ENCODE measurements around the gene UBA5. TPM values are rescaled to one million over a fixed set of nuclear protein-coding genes. Genes with fewer than 3 reads are reported as not detected.

UBA5 gene
- total RNA-seq, 1 experiment from 2014 or later = 59.9 TPM

GRCh38 chr3:132669256-132669777, 9.2 kb downstream of the UBA5 start:
- Histone ChIP-seq H3K4me1 (ENCODE audit: low read length) (peaks cover 14% of the 10 kb centered on the region), H3K4me3 (ENCODE audit: low read length) (no peak overlapping the region), H3K36me3 (ENCODE audit: insufficient read depth, low read length) (peaks cover 47% of the 10 kb centered on the region; the same call in 1 of the 2 replicates), H3K27me3 (ENCODE audit: low read length) (no peaks in the 10 kb centered on the region), H3K9me3 (ENCODE audit: low read length) (no peaks in the 10 kb centered on the region), H4K20me1 (ENCODE audit: insufficient read depth, low read depth, low read length) (no peaks in the 10 kb centered on the region), H3K27ac (ENCODE audit: low read length) (no peak overlapping the region), H3K4me2 (ENCODE audit: low read depth, low read length, poor library complexity, severe bottlenecking) (no peak overlapping the region), H3K9me2 (replicated peaks; ENCODE audit: insufficient read depth, low read length) (no peaks in the 10 kb centered on the region), H3K79me2 (ENCODE audit: low read length) (peaks cover 63% of the 10 kb centered on the region), H2AFZ (ENCODE audit: low read length) (no peak overlapping the region), H3K9ac (ENCODE audit: low read length) (no peak overlapping the region)
- no peak for DNase-seq

- peaks cover 12% of the 10 kb centered on the region for H3K79me2 ChIP-seq (ENCODE audit: low read length)
- H3K36me3 ChIP-seq (ENCODE audit: insufficient read depth, low read length) = peaks cover 54% of the 10 kb centered on the region; the same call in 1 of the 2 replicates
- H2AFZ ChIP-seq (ENCODE audit: low read length) = no peak overlapping the region
- H4K20me1 ChIP-seq (ENCODE audit: insufficient read depth, low read depth, low read length) = no peaks in the 10 kb centered on the region
- H3K9ac ChIP-seq (ENCODE audit: low read length) = no peak overlapping the region
- no peak overlapping the region for H3K4me2 ChIP-seq (ENCODE audit: low read depth, low read length, poor library complexity, severe bottlenecking)
- no peaks in the 10 kb centered on the region for H3K9me2 ChIP-seq (replicated peaks; ENCODE audit: insufficient read depth, low read length)
- no peak overlapping the region for H3K27ac ChIP-seq (ENCODE audit: low read length)
- no peak overlapping the region for H3K4me3 ChIP-seq (ENCODE audit: low read length)
- no peaks in the 10 kb centered on the region for H3K4me1 ChIP-seq (ENCODE audit: low read length)
- H3K27me3 ChIP-seq (ENCODE audit: low read length) = no peaks in the 10 kb centered on the region
- H3K9me3 ChIP-seq (ENCODE audit: low read length) = no peaks in the 10 kb centered on the region
- DNase-seq = no peak
These were observed 15.3 kb downstream of the UBA5 start for GRCh38 chr3:132675408-132675807.

GRCh38 chr3:132679911-132680310, 19.8 kb downstream of the UBA5 start:
- no peaks in the 10 kb centered on the region for H4K20me1 ChIP-seq (ENCODE audit: insufficient read depth, low read depth, low read length)
- no peaks in the 10 kb centered on the region for H3K4me1 ChIP-seq (ENCODE audit: low read length)
- no peak overlapping the region for H2AFZ ChIP-seq (ENCODE audit: low read length)
- no peak overlapping the region for H3K27ac ChIP-seq (ENCODE audit: low read length)
- H3K9me2 ChIP-seq (replicated peaks; ENCODE audit: insufficient read depth, low read length) = no peaks in the 10 kb centered on the region
- H3K36me3 ChIP-seq (ENCODE audit: insufficient read depth, low read length) = peaks cover 44% of the 10 kb centered on the region
- H3K4me2 ChIP-seq (ENCODE audit: low read depth, low read length, poor library complexity, severe bottlenecking) = no peak overlapping the region
- DNase-seq = no peak
- no peak overlapping the region for H3K9ac ChIP-seq (ENCODE audit: low read length)
- H3K79me2 ChIP-seq (ENCODE audit: low read length) = 0 out of 2 replicates have a peak, but pooled peaks cover 3% of the 10 kb centered on the region
- H3K27me3 ChIP-seq (ENCODE audit: low read length) = no peaks in the 10 kb centered on the region
- no peak overlapping the region for H3K4me3 ChIP-seq (ENCODE audit: low read length)
- H3K9me3 ChIP-seq (ENCODE audit: low read length) = no peaks in the 10 kb centered on the region

- Histone ChIP-seq H4K20me1 (ENCODE audit: insufficient read depth, low read depth, low read length) (no peaks in the 10 kb centered on the region), H3K9me3 (ENCODE audit: low read length) (no peaks in the 10 kb centered on the region), H3K9me2 (replicated peaks; ENCODE audit: insufficient read depth, low read length) (no peaks in the 10 kb centered on the region), H2AFZ (ENCODE audit: low read length) (no peak overlapping the region), H3K4me2 (ENCODE audit: low read depth, low read length, poor library complexity, severe bottlenecking) (no peak overlapping the region), H3K27me3 (ENCODE audit: low read length) (no peaks in the 10 kb centered on the region), H3K27ac (ENCODE audit: low read length) (no peak overlapping the region), H3K4me1 (ENCODE audit: low read length) (no peaks in the 10 kb centered on the region), H3K4me3 (ENCODE audit: low read length) (no peak overlapping the region), H3K79me2 (ENCODE audit: low read length) (0 out of 2 replicates have a peak, but pooled peaks cover 3% of the 10 kb centered on the region), H3K9ac (ENCODE audit: low read length) (no peak overlapping the region), H3K36me3 (ENCODE audit: insufficient read depth, low read length) (peaks cover 37% of the 10 kb centered on the region)
- no peak for DNase-seq
These were observed 21.3 kb downstream of the UBA5 start for GRCh38 chr3:132681421-132681820.

GRCh38 chr3:132682201-132682600, 22.1 kb downstream of the UBA5 start:
- Histone ChIP-seq H3K27ac (ENCODE audit: low read length) (no peak overlapping the region), H4K20me1 (ENCODE audit: insufficient read depth, low read depth, low read length) (no peaks in the 10 kb centered on the region), H3K4me1 (ENCODE audit: low read length) (no peaks in the 10 kb centered on the region), H2AFZ (ENCODE audit: low read length) (no peak overlapping the region), H3K4me2 (ENCODE audit: low read depth, low read length, poor library complexity, severe bottlenecking) (no peak overlapping the region), H3K79me2 (ENCODE audit: low read length) (0 out of 2 replicates have a peak, but pooled peaks cover 3% of the 10 kb centered on the region), H3K9me3 (ENCODE audit: low read length) (no peaks in the 10 kb centered on the region), H3K4me3 (ENCODE audit: low read length) (no peak overlapping the region), H3K36me3 (ENCODE audit: insufficient read depth, low read length) (peaks cover 34% of the 10 kb centered on the region), H3K27me3 (ENCODE audit: low read length) (no peaks in the 10 kb centered on the region), H3K9ac (ENCODE audit: low read length) (no peak overlapping the region), H3K9me2 (replicated peaks; ENCODE audit: insufficient read depth, low read length) (no peaks in the 10 kb centered on the region)
- no peak for DNase-seq

GRCh38 chr3:132690040-132690439, 29.9 kb downstream of the UBA5 start:
- no peaks in the 10 kb centered on the region for H3K79me2 ChIP-seq (ENCODE audit: low read length)
- H3K27ac ChIP-seq (ENCODE audit: low read length) = no peak overlapping the region
- peaks cover 47% of the 10 kb centered on the region for H3K36me3 ChIP-seq (ENCODE audit: insufficient read depth, low read length)
- no peaks in the 10 kb centered on the region for H4K20me1 ChIP-seq (ENCODE audit: insufficient read depth, low read depth, low read length)
- no peak overlapping the region for H3K4me2 ChIP-seq (ENCODE audit: low read depth, low read length, poor library complexity, severe bottlenecking)
- no peaks in the 10 kb centered on the region for H3K9me2 ChIP-seq (replicated peaks; ENCODE audit: insufficient read depth, low read length)
- no peak overlapping the region for H3K4me3 ChIP-seq (ENCODE audit: low read length)
- no peaks in the 10 kb centered on the region for H3K27me3 ChIP-seq (ENCODE audit: low read length)
- no peaks in the 10 kb centered on the region for H3K4me1 ChIP-seq (ENCODE audit: low read length)
- DNase-seq = no peak
- H3K9me3 ChIP-seq (ENCODE audit: low read length) = no peaks in the 10 kb centered on the region
- no peak overlapping the region for H2AFZ ChIP-seq (ENCODE audit: low read length)
- no peak overlapping the region for H3K9ac ChIP-seq (ENCODE audit: low read length)

- peaks cover 42% of the 10 kb centered on the region; the same call in 1 of the 2 replicates for H3K36me3 ChIP-seq (ENCODE audit: insufficient read depth, low read length)
- no peak overlapping the region for H3K9ac ChIP-seq (ENCODE audit: low read length)
- no peak for DNase-seq
- no peak overlapping the region for H2AFZ ChIP-seq (ENCODE audit: low read length)
- H3K4me3 ChIP-seq (ENCODE audit: low read length) = no peak overlapping the region
- H3K4me1 ChIP-seq (ENCODE audit: low read length) = no peaks in the 10 kb centered on the region
- H3K27me3 ChIP-seq (ENCODE audit: low read length) = no peaks in the 10 kb centered on the region
- no peak overlapping the region for H3K27ac ChIP-seq (ENCODE audit: low read length)
- H3K4me2 ChIP-seq (ENCODE audit: low read depth, low read length, poor library complexity, severe bottlenecking) = no peak overlapping the region
- no peaks in the 10 kb centered on the region for H4K20me1 ChIP-seq (ENCODE audit: insufficient read depth, low read depth, low read length)
- H3K9me3 ChIP-seq (ENCODE audit: low read length) = no peaks in the 10 kb centered on the region
- H3K9me2 ChIP-seq (replicated peaks; ENCODE audit: insufficient read depth, low read length) = no peaks in the 10 kb centered on the region
- no peaks in the 10 kb centered on the region; the same call in 1 of the 2 replicates for H3K79me2 ChIP-seq (ENCODE audit: low read length)
These were observed 34.9 kb downstream of the UBA5 start for GRCh38 chr3:132694991-132695390.

GRCh38 chr3:132695422-132695821, 35.3 kb downstream of the UBA5 start:
- Histone ChIP-seq H3K36me3 (ENCODE audit: insufficient read depth, low read length) (peaks cover 41% of the 10 kb centered on the region; the same call in 1 of the 2 replicates), H3K27ac (ENCODE audit: low read length) (no peak overlapping the region), H3K4me2 (ENCODE audit: low read depth, low read length, poor library complexity, severe bottlenecking) (no peak overlapping the region), H3K79me2 (ENCODE audit: low read length) (no peaks in the 10 kb centered on the region; the same call in 1 of the 2 replicates), H3K4me3 (ENCODE audit: low read length) (no peak overlapping the region), H4K20me1 (ENCODE audit: insufficient read depth, low read depth, low read length) (no peaks in the 10 kb centered on the region), H3K4me1 (ENCODE audit: low read length) (no peaks in the 10 kb centered on the region), H3K27me3 (ENCODE audit: low read length) (no peaks in the 10 kb centered on the region), H3K9me3 (ENCODE audit: low read length) (no peaks in the 10 kb centered on the region), H2AFZ (ENCODE audit: low read length) (no peak overlapping the region), H3K9ac (ENCODE audit: low read length) (no peak overlapping the region), H3K9me2 (replicated peaks; ENCODE audit: insufficient read depth, low read length) (no peaks in the 10 kb centered on the region)
- DNase-seq = no peak
